ENCODE results near the gene SV2B.

DNA sequence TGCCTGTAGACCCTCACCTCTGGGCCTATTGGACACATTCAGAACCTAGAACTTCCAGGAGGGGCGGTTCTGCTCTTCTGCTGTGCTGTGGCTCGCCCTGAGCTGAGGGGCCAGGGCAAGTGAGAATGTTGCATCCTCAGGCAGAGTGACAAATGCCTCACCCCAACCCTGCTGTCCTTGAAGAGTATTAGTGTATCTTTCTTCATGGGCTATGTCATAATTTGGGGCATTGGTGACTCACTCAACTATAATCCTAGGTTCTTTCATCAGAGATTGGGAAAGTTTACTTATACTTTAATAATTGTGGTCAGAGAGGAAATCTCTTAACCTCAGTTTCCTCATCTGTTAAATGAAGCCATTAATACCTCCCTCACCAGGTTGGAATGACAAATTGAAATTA lies 143.8 kb downstream of the SV2B start:
- TF ChIP-seq, protein P1, sequence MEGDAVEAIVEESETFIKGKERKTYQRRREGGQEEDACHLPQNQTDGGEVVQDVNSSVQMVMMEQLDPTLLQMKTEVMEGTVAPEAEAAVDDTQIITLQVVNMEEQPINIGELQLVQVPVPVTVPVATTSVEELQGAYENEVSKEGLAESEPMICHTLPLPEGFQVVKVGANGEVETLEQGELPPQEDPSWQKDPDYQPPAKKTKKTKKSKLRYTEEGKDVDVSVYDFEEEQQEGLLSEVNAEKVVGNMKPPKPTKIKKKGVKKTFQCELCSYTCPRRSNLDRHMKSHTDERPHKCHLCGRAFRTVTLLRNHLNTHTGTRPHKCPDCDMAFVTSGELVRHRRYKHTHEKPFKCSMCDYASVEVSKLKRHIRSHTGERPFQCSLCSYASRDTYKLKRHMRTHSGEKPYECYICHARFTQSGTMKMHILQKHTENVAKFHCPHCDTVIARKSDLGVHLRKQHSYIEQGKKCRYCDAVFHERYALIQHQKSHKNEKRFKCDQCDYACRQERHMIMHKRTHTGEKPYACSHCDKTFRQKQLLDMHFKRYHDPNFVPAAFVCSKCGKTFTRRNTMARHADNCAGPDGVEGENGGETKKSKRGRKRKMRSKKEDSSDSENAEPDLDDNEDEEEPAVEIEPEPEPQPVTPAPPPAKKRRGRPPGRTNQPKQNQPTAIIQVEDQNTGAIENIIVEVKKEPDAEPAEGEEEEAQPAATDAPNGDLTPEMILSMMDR (conservative IDR thresholded peaks at IDR 0.05 in 1 of 2, IDR thresholded peaks at IDR 0.05 in 1 of 2; ENCODE audit: low read depth in 1 of 2, low read length in 2 of 2) = no peak
- no peak for TF ChIP-seq EZH2 (IDR thresholded peaks at IDR 0.05; ENCODE audit: low read length, missing control alignments)
